GM04504 (cell line): ENCODE results near the gene IPCEF1.

Experiments
- DNase-seq: peaks from one replicate; pipeline ENCODE4 v3.0.0-alpha.2; 2012; ENCODE audit warnings: low read depth

Gene IPCEF1

DNA sequence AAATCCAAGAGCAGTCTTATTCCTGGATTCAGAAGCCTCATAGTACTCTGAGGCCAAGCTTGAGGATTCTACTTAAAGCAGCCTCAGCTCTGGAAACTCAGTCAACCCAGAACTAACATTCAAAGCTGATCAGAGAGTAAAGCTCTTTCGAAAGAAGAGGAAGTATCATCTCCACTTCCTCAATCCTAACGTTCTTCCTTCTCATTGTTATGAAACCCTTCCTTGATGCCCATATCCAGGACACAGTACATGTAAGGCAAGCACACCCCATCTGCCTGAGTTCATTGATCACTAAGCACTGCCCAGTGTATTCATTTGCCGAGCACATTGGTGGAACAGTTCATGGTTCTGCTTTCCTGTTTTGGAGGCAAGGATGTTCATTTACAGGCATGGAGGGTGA lies at the start of gene IPCEF1:
Gene IPCEF1, minus strand, starts transcription at position 114 of the 400 bp plus-strand sequence. CDS start 90,856 bp downstream, outside the sequence.
- no peak for DNase-seq

- no peak for DNase-seq
Observed at GRCh38 chr6:154406301-154406700, 49.7 kb upstream of the IPCEF1 start.

DNA sequence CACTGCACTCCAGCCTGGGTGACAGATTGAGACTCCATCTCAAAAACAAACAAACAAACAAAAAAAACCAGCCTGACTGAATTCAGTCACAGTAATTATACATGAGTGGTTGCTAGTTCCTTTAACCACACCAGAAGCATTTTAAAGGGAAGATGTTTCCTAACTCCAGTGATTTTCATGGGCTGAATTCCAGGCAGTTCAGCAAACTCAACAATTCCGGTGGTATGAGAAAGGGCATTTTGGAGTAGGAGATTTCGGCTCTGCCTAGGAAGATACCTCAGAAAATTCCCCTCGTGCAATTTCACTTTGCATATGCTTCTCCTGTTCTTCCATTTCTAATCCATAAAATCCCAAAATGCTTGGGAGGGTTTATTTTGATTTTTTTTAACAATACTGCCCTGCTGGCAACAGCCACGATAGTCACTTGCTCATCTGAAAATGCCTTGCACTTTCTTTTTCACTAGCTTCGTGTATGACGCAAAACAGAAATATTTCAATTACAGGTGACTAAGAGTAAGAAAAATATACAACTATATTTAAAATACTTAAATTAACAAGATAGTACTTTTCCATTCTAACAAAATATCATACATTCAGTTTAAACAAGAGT lies 48.3 kb upstream of the IPCEF1 start:
- peak; percentile 55 for DNase-seq

- peak; percentile 37 for DNase-seq
Observed at GRCh38 chr6:154403788-154404187, 47.2 kb upstream of the IPCEF1 start.

DNA sequence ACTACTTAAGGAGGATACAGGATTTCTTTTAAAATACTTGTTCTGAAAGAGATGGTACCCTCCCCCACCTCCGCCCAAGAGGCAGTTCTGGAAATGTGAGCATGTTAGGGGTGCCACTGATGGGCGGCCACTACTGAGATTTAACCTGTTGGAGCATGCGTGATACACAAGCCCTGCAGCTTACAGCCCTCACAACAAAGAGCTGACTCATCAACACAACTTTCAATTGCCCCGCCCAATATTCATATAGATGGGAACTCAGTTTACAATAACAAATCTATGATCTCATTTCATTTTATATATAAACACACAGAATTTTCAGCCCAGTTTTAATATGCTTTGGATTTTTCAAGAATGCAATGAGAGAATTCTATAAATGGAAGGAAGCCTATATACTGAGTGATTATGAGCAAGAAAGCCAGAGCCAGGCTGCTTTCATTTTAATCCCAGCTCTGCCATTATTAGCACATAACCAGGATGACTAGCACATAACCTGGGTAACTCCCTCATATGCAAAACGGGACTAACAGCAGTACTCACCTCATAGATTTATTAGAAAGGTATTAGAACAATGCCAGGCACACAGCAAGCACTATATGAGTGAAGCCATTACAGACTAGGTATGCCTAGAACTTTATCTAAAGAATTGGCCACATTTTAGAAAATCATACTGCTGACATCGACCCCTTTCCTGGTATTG lies 45.6 kb upstream of the IPCEF1 start:
- no peak for DNase-seq

- DNase-seq, result no peak
Observed at GRCh38 chr6:154399097-154399496, 42.5 kb upstream of the IPCEF1 start.

DNA sequence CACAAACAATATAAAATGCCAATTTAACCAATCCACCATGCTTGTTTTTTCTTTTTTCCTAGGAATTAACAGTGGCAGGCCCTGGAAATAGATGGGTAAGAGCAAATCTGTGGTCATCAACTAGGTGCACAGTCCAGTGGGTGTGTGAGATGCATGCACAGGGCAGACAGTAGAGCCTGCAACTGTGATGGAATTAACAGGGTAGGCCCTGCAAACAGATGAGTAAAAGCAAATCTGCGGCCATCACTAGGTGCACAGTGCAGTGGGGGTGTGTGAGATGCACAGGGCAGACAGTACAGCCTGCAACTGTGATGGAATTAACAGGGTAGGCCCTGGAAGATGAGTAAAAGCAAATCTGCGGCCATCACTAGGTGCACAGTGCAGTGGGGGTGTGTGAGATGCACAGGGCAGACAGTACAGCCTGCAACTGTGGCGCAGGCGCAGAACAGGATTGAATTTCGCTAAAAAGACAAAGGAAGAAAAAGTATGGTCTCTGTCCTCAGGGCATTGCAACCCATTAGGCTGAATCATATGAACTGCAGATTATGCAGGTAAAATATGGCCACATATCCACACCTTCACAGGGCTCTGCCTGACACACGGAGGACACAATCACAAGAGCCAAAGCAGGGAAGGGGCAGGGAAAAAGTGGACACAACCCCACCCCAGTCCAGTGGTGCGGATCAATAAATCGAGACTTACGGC lies 41.0 kb upstream of the IPCEF1 start:
- no peak for DNase-seq

GRCh38 chr6:154395878-154396277 lies 39.3 kb upstream of the IPCEF1 start:
- DNase-seq, result no peak

- DNase-seq, result no peak
Observed at GRCh38 chr6:154395316-154395715, 38.7 kb upstream of the IPCEF1 start.

DNA sequence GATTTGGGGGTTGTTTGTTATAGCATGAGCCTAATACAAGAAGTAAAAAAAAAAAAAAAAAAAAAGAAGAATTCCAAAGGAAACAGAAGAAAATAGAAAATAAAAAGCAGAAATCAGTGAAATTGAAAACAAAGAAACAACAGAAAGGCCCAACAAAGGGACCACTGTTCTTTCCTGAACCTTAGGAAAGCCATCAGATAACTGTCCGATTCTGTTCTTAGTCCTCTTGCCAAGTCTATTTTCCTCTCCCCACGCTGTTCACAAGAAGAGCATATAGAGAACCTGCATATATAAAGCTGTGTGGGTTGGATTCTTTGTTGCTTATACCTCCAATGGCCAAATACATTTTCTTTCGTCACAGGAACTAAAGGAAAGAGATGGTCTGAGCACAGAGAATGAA lies 38.0 kb upstream of the IPCEF1 start:
- DNase-seq, result no peak

GRCh38 chr6:154390034-154390433 lies 33.4 kb upstream of the IPCEF1 start:
- no peak for DNase-seq

- no peak for DNase-seq
Observed at GRCh38 chr6:154388803-154389202, 32.2 kb upstream of the IPCEF1 start.

- DNase-seq, result peak; percentile 47
Observed at GRCh38 chr6:154386848-154387717, 30.5 kb upstream of the IPCEF1 start.

GRCh38 chr6:154384191-154384590 lies 27.6 kb upstream of the IPCEF1 start:
- no peak for DNase-seq

DNA sequence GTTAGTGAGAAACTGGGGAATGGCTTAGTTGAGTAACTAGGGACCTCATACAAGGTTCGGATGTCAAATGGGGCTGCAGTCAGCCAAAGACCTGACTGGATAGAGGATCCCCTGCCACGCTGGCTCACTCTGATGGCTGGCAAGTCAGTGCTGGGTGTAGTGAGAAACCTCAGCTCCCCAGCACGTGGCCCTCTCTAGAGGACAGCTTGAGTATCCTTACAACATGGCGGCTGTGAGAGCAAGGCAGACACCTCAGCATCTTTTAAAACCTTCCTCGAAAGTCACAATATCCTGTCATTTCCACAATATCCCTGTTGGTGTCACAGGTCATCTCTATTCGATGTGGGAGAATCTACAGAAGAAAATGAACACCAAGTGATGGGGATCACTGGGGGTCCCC lies 26.7 kb upstream of the IPCEF1 start:
- no peak for DNase-seq

- DNase-seq, result no peak
Observed at GRCh38 chr6:154382740-154383139, 26.1 kb upstream of the IPCEF1 start.

DNA sequence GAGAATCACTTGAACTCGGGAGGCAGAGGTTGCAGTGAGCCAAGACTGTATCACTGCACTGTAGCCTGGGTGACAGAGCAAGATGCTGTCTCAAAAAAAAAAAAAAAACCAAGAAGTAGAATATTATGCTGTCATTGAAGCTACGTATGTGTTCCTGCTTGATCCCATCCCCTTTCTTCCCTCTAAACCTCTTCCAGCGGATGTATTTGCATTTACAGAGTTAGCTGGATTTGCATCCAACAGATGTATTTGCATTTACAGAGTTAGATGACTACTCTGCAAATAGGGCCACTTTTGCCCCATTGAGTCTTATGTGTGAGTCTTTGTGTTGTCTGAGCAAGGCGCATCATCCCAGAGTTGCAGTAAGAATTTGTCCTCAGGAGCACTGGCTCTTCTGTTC lies 24.9 kb upstream of the IPCEF1 start:
- DNase-seq, result no peak

DNA sequence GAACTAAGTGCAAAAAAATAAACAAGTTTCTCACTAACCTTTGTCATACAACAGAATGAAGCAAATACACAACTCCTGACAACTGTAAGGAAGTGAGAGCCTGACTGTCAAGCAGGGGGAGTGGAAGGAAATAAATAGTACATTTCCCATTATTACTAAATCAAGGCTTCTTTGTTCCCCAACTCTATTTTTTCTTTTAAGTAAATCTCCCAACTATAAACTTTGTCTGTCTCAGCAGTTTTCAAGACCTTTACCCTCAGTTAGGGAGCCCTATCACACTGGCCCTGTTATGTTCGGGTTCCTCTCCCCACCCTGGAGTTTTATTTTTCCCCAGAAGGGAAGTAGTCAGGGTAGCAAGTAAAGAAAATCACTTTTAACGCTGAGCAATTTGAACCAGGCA lies 24.1 kb upstream of the IPCEF1 start:
- DNase-seq, result no peak

DNA sequence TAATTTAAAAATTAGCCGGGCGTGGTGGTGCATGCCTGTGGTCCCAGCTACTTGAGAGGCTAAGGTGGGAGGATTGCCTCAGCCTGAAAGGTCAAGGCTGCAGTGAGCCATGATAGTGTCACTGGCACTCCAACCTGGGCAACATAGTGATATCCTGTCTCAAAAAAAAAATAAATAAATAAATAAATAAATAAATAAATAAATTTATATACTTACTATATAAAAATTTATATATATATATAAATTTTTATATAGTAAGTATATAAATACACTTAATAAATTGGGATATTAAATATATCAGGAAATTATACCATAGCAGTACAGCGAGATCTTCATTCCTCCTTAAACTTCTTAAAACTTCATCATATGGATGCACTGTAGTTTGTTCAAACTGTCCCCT lies 23.0 kb upstream of the IPCEF1 start:
- no peak for DNase-seq

- DNase-seq, result no peak
Observed at GRCh38 chr6:154378518-154378917, 21.9 kb upstream of the IPCEF1 start.

- no peak for DNase-seq
Observed at GRCh38 chr6:154377726-154378125, 21.1 kb upstream of the IPCEF1 start.

- DNase-seq, result no peak
Observed at GRCh38 chr6:154373971-154374370, 17.4 kb upstream of the IPCEF1 start.
